OCI-LY7 (cell line): ENCODE measurements around the gene HIP1R.

Experiments
- CTCF ChIP-seq: fragments of 200-600 bp; sonication (generic); conservative IDR thresholded peaks from 2 replicates; pipeline ENCODE4 v1.5.1; 2014; ENCODE audit warnings: mild to moderate bottlenecking, antibody characterized with exemption, low read length, moderate library complexity, mixed read lengths
- EZH2phosphoT487 ChIP-seq: fragments of 200-600 bp; sonication (generic); IDR thresholded peaks from 2 replicates; pipeline ENCODE4 v1.6.1; 2018; ENCODE audit warnings: low read depth, borderline replicate concordance, mild to moderate bottlenecking, mixed run types, antibody characterized with exemption, low read length, moderate library complexity, mixed read lengths

GRCh38 chr12:122891661-122892525, 56.6 kb downstream of the HIP1R start:
- TF ChIP-seq CTCF (no peak), EZH2phosphoT487 (no peak)
